ENCODE measurements around the gene SNAI1. TPM values are rescaled to one million over a fixed set of nuclear protein-coding genes. Genes with fewer than 3 reads are reported as not detected.
"Not testable (repeated sequence)": the region's sequence is repeated elsewhere in the genome, so short reads cannot be mapped to it uniquely, and the experiment has no call there.

The SNAI1 gene
- total RNA-seq, 1 donor from 2014 or later, result 2.3 TPM

DNA sequence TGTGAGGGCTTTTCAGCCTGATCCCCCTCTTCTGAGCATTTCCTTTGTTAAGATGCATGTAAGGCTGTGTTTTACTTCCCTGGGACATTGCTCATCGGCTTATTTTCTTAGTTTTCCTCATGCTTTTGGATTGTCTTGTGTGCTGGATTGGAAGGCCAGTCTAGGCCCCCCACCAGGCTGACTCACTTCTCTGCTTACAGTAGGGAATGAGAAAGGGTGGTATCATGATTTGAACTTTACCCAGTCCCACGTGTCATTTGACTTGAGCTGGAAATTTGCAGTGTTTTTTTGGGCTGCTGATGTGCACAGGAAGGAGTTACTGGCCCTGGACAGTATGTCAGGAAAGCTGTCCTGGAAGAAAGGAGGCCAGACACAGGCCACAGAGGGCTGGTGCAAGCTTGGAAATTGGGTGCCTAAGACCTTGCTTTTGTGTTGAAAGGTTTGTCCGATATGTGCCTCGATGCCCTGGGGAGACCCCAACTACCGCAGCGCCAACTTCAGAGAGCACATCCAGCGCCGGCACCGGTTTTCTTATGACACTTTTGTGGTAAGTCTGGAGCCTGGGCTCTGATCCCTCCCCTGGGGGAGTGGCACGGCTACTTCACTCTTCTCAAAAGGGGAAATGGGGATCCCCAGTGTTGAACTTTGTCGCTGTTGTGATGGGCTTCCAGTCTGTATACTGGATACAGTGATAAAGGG is 33.8 kb upstream of the SNAI1 start:
- no peak for DNase-seq
- Mint-ChIP-seq H3K36me3 (ENCODE audit: low read depth) (peaks cover 73% of the 10 kb centered on the region), H3K27ac (no peak overlapping the region), H3K27me3 (no peaks in the 10 kb centered on the region), H3K9me3 (no peaks in the 10 kb centered on the region), H3K4me3 (no peak overlapping the region), H3K4me1 (peaks cover 8% of the 10 kb centered on the region)
- intact Hi-C loops (cut with micrococcal nuclease), result no loop called here

DNA sequence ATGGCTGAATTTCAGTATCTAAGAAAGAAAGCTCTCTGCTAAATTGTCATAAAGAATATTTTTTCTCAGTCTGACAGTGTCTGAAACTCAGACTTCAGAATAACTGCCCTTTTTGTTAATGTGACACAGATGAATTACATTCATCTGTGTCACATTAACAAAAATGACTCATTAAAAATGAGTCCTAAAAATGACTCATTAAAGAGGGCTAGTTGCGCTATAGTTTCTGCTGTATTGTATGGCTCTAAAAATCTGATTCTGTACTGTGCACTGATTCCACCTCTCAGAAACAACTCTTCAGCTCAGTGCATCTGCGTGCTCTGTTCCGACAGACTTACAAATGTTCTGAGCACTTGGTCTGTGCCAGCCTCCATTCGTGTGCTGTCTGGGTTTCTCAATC is 31.6 kb upstream of the SNAI1 start:
- intact Hi-C loops (cut with micrococcal nuclease), result no loop called here
- no peaks in the 10 kb centered on the region for H3K27me3 Mint-ChIP-seq
- no peak for DNase-seq
- H3K36me3 Mint-ChIP-seq (ENCODE audit: low read depth), result peaks cover 64% of the 10 kb centered on the region
- H3K27ac Mint-ChIP-seq, result peak overlapping the region; percentile 66
- no peak overlapping the region for H3K4me3 Mint-ChIP-seq
- H3K9me3 Mint-ChIP-seq, result no peaks in the 10 kb centered on the region
- peaks cover 5% of the 10 kb centered on the region for H3K4me1 Mint-ChIP-seq

DNA sequence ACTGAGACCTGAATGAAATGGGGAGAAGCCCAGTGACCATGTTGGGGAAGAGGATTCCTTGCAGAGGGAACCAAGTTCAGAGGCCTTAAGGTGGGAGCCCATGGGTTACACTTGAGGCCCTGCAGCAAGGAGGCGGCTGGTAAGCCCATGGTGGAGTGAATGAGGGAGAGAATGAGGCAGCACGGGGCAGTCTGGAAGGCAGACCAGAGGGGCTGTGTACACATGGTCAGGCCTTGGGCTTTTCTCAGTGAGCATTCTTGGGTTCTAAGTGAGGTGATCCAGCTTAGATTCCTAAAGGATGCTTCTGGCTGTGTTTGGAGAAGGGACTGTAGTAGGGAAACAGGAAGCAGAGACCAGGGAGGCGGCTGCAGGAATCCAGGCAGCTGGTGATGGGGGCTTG is 27.6 kb upstream of the SNAI1 start:
- Mint-ChIP-seq H3K27ac (no peak overlapping the region), H3K27me3 (no peaks in the 10 kb centered on the region), H3K4me3 (no peak overlapping the region), H3K36me3 (ENCODE audit: low read depth) (peaks cover 50% of the 10 kb centered on the region), H3K4me1 (peaks cover 1% of the 10 kb centered on the region), H3K9me3 (no peaks in the 10 kb centered on the region)
- intact Hi-C loops (cut with micrococcal nuclease), result no loop called here
- no peak for DNase-seq

DNA sequence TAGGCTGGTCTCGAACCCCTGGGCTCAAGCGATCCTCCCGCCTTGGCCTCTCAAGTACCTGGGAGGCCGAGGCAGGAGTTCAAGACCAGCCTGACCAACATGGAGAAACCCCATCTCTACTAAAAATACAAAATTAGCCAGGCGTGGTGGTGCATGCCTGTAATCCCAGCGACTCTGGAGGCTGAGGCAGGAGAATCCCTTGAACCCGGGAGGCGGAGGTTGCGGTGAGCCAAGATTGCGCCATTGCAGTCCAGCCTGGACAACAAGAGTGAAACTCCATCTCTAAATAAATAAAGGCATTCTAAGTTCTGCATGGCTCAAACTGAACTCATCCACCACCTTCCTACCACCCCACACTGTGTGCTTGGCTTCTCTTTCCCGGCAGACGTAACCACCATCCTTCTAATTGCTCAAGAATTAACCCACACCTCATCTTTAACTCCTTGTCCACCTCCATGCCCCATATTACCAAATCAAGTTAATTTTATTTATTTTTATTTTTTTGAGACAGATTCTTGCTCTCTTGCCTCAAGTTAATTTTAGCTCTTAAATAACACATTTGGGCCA is 26.9 kb upstream of the SNAI1 start:
- H3K27ac Mint-ChIP-seq; DNase-seq; intact Hi-C loops (cut with micrococcal nuclease); H3K9me3 Mint-ChIP-seq; H3K4me3 Mint-ChIP-seq; H3K27me3 Mint-ChIP-seq; H3K4me1 Mint-ChIP-seq: not testable (repeated sequence)
- H3K36me3 Mint-ChIP-seq (ENCODE audit: low read depth), result peaks cover 44% of the 10 kb centered on the region

DNA sequence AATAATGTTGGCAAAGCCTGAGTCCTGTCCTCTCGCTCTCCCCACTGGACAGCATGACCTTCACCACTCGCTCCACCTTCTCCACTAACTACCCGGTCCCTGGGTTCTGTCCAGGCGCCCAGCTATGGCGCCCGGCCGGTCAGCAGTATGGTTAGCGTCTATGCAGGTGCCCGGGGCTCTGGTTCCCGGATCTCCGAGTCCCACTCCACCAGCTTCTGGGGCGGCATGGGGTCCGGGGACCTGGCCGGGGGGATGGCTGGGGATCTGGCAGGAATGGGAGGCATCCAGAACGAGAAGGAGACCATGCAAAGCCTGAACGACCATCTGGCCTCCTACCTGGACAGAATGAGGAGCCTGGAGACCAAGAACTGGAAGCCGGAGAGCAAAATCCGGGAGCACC is 26.1 kb upstream of the SNAI1 start:
- no peaks in the 10 kb centered on the region for H3K27me3 Mint-ChIP-seq

DNA sequence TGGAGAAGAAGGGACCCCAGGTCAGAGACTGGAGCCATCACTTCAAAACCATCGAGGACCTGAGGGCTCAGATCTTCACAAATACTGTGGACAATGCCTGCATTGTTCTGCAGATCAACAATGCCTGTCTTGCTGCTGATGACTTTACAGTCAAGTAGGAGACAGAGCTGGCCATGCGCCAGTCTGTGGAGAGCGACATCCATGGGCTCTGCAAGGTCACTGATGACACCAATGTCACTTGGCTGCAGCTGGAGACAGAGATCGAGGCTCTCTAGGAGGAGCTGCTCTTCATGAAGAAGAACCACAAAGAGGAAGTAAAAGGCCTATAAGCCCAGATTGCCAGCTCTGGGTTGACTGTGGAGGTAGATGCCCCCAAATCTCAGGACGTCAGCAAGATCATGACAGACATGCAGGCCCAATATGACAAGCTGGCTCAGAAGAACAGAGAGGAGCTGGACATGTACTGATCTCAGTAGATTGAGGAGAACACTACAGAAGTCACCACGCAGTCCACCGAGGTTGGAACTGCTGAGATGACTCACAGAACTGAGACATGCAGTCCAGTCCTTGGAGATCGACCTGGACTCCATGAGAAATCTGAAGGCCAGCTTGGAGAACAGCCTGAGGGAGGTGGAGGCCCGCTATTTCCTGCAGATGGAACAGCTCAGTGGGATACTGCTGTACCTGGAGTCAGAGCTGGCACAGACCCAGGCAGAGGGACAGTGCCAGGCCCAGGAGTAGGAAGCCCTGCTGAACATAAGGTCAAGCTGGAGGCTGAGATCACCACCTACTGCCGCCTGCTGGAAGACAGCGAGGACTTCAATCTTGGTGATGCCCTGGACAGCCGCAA is 25.5 kb upstream of the SNAI1 start:
- H3K36me3 Mint-ChIP-seq (ENCODE audit: low read depth), result peaks cover 35% of the 10 kb centered on the region
- H3K9me3 Mint-ChIP-seq; DNase-seq; H3K4me1 Mint-ChIP-seq; H3K27me3 Mint-ChIP-seq; H3K27ac Mint-ChIP-seq; H3K4me3 Mint-ChIP-seq; intact Hi-C loops (cut with micrococcal nuclease): not testable (repeated sequence)

More for the DNA sequence above, 26.1 kb upstream of the SNAI1 start:
- no peaks in the 10 kb centered on the region for H3K4me1 Mint-ChIP-seq
- no peak for DNase-seq
- H3K9me3 Mint-ChIP-seq, result no peaks in the 10 kb centered on the region
- intact Hi-C loops (cut with micrococcal nuclease), result no loop called here
- no peak overlapping the region for H3K4me3 Mint-ChIP-seq
- H3K36me3 Mint-ChIP-seq (ENCODE audit: low read depth), result peaks cover 40% of the 10 kb centered on the region
- H3K27ac Mint-ChIP-seq, result no peak overlapping the region

DNA sequence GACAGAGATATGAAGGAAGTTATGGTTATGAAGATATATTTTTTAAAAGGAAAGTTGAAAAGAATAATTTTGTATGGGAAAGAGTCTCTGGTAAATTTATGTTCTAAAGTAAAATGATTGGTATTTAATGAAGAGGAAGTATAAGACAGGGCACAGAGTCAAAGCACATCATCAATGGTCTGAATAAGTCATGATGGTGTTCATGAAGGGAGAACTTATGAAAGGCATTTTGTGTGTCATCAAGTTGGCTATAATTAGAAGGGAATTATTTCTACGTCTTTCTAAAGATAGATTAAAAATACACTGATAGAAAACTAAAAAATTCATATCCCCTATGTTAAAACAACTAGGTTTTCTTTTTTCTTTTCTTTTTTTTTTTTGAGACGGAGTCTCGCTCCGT is 21.4 kb upstream of the SNAI1 start:
- Mint-ChIP-seq H3K9me3 (no peaks in the 10 kb centered on the region), H3K4me3 (no peak overlapping the region), H3K4me1 (no peaks in the 10 kb centered on the region), H3K36me3 (ENCODE audit: low read depth) (peaks cover 18% of the 10 kb centered on the region), H3K27me3 (no peaks in the 10 kb centered on the region), H3K27ac (no peak overlapping the region)
- intact Hi-C loops (cut with micrococcal nuclease), result no loop called here
- DNase-seq, result no peak

DNA sequence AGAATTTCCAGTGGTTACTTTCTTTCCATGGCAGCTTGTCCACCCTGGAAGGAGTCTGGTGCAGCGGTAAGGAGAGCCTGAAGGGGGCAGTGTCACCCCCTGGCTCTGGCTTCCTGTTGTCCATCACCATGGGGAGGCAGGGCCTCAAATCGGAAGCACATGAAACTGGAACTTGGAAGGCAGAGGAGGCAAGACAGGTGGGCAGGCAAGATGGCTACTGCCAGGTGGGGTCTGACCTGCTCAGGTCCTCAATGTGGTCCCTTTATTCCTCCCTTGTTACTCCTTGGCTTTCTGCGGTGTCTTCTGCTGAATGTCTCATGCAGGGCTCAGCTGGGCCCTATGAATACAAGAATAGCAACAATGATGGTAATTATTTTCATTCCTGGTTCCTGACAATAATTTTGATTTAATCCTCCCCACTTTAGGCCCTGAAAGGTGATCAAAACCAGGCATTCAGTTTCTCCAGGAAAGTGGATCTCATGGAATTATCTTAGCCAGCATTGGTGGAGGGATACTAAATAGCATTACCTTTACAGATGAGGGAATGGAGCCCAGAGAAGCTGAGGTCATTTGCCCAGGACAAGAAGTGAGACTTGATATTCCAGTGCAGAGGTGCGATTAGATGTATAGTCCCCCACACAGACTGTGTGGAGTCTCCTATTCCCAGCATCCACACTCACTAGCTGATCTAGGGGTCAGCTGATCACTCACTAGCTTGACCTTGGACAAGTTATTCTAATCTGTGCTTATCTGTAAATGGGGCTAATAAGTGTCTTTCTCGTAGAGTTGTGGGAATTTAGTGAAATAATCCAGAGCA is 17.6 kb upstream of the SNAI1 start:
- intact Hi-C loops (cut with micrococcal nuclease), result no loop called here
- H3K4me3 Mint-ChIP-seq, result no peak overlapping the region

DNA sequence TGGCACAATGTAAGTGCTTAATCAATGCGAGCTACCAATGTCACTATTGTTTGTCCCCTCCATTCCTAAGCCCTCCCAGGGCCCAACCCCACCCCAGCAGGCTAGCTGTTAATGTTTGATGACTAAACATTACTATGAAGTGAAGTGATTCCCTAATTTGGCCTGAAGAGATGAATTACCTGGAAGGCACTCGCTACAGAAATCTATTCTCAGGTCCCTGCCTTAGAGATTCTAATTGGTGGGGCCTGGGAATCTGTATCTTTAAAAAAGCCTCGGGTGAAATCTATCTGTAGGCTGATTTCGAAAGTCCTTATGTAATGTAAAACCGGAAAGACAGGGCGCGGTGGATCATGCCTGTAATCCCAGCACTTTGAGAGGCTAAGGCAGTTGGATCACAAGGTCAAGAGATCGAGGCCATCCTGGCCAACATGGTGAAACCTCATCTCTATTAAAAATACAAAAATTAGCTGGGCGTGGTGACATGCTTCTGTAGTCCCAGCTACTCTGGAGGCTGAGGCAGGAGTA is 16.9 kb upstream of the SNAI1 start:
- intact Hi-C loops (cut with micrococcal nuclease), result no loop called here

More for the DNA sequence above, 17.6 kb upstream of the SNAI1 start:
- H3K27me3 Mint-ChIP-seq, result no peaks in the 10 kb centered on the region
- peak; percentile 75 for DNase-seq
- no peaks in the 10 kb centered on the region for H3K9me3 Mint-ChIP-seq
- peaks cover 2% of the 10 kb centered on the region for H3K36me3 Mint-ChIP-seq (ENCODE audit: low read depth)
- H3K4me1 Mint-ChIP-seq, result no peaks in the 10 kb centered on the region
- no peak overlapping the region for H3K27ac Mint-ChIP-seq

DNA sequence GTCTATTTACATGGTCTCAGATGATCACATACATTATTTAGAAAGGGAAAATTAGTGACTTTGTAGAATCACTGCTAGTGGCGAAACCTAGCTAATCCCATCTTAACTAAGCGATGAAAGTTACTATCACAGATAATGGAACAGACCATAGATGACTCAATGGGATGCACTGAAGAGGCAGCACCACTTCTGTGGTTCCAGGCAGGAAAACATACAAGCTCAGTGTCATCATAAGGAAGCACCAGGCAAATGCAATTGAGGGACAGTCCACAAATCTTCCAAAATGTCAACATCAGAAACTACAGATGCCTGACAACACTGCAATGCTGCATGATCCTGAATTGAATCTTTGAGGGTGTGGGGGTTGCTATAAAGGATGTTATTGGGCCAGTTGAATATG is 15.9 kb upstream of the SNAI1 start:
- Mint-ChIP-seq H3K4me1 (no peaks in the 10 kb centered on the region), H3K36me3 (ENCODE audit: low read depth) (no peaks in the 10 kb centered on the region), H3K4me3 (no peak overlapping the region), H3K9me3 (no peaks in the 10 kb centered on the region), H3K27ac (no peak overlapping the region), H3K27me3 (no peaks in the 10 kb centered on the region)
- intact Hi-C loops (cut with micrococcal nuclease), result no loop called here
- DNase-seq, result no peak

More for the DNA sequence above, 16.9 kb upstream of the SNAI1 start:
- no peak overlapping the region for H3K4me3 Mint-ChIP-seq
- H3K27me3 Mint-ChIP-seq, result no peaks in the 10 kb centered on the region
- peaks cover 2% of the 10 kb centered on the region for H3K36me3 Mint-ChIP-seq (ENCODE audit: low read depth)
- no peak overlapping the region for H3K27ac Mint-ChIP-seq
- no peaks in the 10 kb centered on the region for H3K4me1 Mint-ChIP-seq
- H3K9me3 Mint-ChIP-seq, result no peaks in the 10 kb centered on the region
- no peak for DNase-seq

DNA sequence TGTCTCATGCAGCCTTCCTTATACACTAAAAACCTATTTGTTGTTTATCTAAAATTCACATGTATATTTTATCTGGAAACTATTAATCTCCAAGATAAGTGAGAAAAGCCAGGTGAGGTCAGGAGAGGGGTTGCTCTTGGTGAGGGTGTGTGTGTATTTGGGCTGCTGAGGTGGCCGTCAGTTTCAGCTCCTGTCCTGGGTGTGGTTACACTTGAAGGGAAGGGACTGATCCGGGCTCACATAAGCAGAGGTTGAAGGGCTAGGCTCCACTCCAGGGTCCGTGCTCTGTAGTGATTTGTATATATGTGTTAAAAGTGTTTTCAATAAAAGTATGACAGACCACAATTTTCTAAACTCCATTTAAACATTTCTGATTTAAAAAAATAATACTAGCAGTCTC is 13.5 kb upstream of the SNAI1 start:
- no peak overlapping the region for H3K27ac Mint-ChIP-seq
- H3K27me3 Mint-ChIP-seq, result no peaks in the 10 kb centered on the region
- H3K4me1 Mint-ChIP-seq, result no peaks in the 10 kb centered on the region
- no peaks in the 10 kb centered on the region for H3K36me3 Mint-ChIP-seq (ENCODE audit: low read depth)
- no peak overlapping the region for H3K4me3 Mint-ChIP-seq
- DNase-seq, result no peak
- H3K9me3 Mint-ChIP-seq, result no peaks in the 10 kb centered on the region
- intact Hi-C loops (cut with micrococcal nuclease), result no loop called here

DNA sequence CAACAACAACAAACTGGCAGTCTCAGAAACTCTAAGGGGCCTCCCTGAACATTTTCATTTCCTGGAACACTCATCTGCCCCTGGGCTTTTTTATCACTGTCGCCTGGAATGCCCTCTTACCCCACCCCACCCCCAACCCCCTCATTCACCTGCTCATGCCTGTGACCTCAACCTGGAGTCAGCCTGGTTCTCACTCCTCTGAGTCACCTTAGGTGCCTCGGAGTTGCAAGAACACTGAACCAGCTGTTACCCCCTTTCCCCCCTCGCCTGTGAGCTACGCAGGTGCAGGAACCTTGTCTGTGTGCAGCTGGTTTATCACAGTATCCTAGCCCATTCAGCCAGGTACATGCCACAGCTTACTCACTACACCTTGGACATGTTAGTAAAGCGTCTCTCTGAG is 12.8 kb upstream of the SNAI1 start:
- Mint-ChIP-seq H3K9me3 (no peaks in the 10 kb centered on the region), H3K4me1 (no peaks in the 10 kb centered on the region), H3K27me3 (no peaks in the 10 kb centered on the region), H3K27ac (no peak overlapping the region), H3K4me3 (no peak overlapping the region), H3K36me3 (ENCODE audit: low read depth) (no peaks in the 10 kb centered on the region)
- no peak for DNase-seq
- intact Hi-C loops (cut with micrococcal nuclease), result no loop called here

DNA sequence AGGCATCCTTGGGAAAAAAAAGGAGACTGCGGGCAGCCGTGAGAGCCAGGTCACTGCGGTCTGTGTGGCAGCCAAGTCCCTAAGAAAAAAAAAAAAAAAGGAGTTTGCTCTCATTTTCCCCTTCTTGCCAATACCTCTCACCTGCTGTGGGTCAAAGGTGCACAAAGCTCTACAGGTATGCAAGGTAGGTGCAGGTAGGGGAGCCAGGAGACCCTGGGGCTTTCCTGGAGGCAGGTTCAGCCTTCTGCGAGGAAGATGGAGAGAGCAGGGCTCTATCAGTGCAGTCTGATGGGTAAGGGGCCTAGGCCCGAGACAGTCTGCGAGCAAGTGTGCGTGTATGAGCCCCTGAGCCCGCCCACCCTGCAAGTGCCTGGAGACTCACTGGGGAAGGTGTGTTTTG is 12.3 kb upstream of the SNAI1 start:
- no peak for DNase-seq
- intact Hi-C loops (cut with micrococcal nuclease), result no loop called here
- Mint-ChIP-seq H3K27ac (no peak overlapping the region), H3K27me3 (no peaks in the 10 kb centered on the region), H3K36me3 (ENCODE audit: low read depth) (no peaks in the 10 kb centered on the region), H3K9me3 (no peaks in the 10 kb centered on the region), H3K4me1 (no peaks in the 10 kb centered on the region), H3K4me3 (no peak overlapping the region)
